HepG2 (cell line): ENCODE measurements around the gene ZBTB45. TPM values are rescaled to one million over a fixed set of nuclear protein-coding genes. Genes with fewer than 3 reads are reported as not detected.

Experiments
- ATAC-seq: fragments of 200-7000 bp; cut with Tn5 transposase; 3 replicates; pipeline ENCODE4 v1.9.1; 2020; ENCODE audit warnings: mild to moderate bottlenecking, moderate library complexity
- BruUV-seq: library from RNA; stranded (reverse); fragments of 400-500 nt; replicated peaks from 2 replicates; lab custom pipeline; 2021; lab: Mats Ljungman, UMichigan
- CTCF ChIA-PET: fragments of 300-600 bp; formaldehyde crosslinking; extraction: SDS; loops from one replicate; lab custom pipeline; 2021; ENCODE audit warnings: low total read pairs, inconsistent platforms, low intra/inter-chr PET ratio; lab: Yijun Ruan, JAX
- POLR2A ChIA-PET: fragments of 350-600 bp; sonication (Branson Sonifier 250); formaldehyde crosslinking; loops from one replicate; lab custom pipeline; 2020; ENCODE audit warnings: antibody characterized with exemption, inconsistent platforms; lab: Yijun Ruan, JAX
- DNase-seq: peaks from one replicate; pipeline ENCODE4 v3.0.0-alpha.2; 2015; ENCODE audit warnings: low spot score
- FAIRE-seq: peaks from 3 replicates; lab custom pipeline; 2011; peaks lifted over from hg19 to GRCh38; lab: Jason Lieb, UNC
- H2AFZ ChIP-seq: one replicate; pipeline ENCODE4 v1.6.1; 2011; ENCODE audit warnings: low read length, inconsistent platforms
- H3K27ac ChIP-seq: fragments of 300-600 bp; 3 replicates; pipeline ENCODE4 v1.8.0; 2011; ENCODE audit warnings: mixed run types, mild to moderate bottlenecking, mixed read lengths, low read length, inconsistent platforms; ENCODE audit not compliant: insufficient read depth; ENCODE audit errors: extremely low read length
- H3K27me3 ChIP-seq, 2 experiments: fragments of 200-600 bp in 1 of 2; 2 replicates in 1 of 2; 3 replicates in 1 of 2; pipeline versions ENCODE4 v1.6.0 to v1.8.0; 2011; ENCODE audit warnings: low read length in 2 of 2, mild to moderate bottlenecking in 2 of 2, moderate library complexity in 2 of 2, inconsistent platforms in 1 of 2; ENCODE audit not compliant: insufficient read depth in 2 of 2, control insufficient read depth in 1 of 2
- H3K36me3 ChIP-seq, 2 experiments: fragments of 200-600 bp in 1 of 2; replicated peaks in 1 of 2; 2 replicates in 1 of 2; 3 replicates in 1 of 2; pipeline versions ENCODE4 v1.5.1 to v1.8.0; 2011; ENCODE audit warnings: low read length in 2 of 2, inconsistent platforms in 1 of 2; ENCODE audit not compliant: insufficient read depth in 2 of 2, control insufficient read depth in 1 of 2
- H3K4me1 ChIP-seq: 2 replicates; pipeline ENCODE4 v1.5.1; 2012; ENCODE audit warnings: low read length, inconsistent platforms; ENCODE audit not compliant: insufficient read depth
- H3K4me2 ChIP-seq: 2 replicates; pipeline ENCODE4 v1.6.0; 2011; ENCODE audit warnings: low read depth, low read length, inconsistent platforms
- H3K4me3 ChIP-seq, 3 experiments: fragments of 200-600 bp in 1 of 3; sonication (generic), shearing (Covaris generic) in 1 of 3; replicated peaks in 1 of 3; 2 replicates each; pipeline ENCODE4 v1.5.1; 2011 to 2016; ENCODE audit warnings: low read length in 3 of 3, inconsistent platforms in 2 of 3, low read depth in 2 of 3, mild to moderate bottlenecking in 2 of 3, control low read depth in 1 of 3, mixed read lengths in 1 of 3; ENCODE audit not compliant: insufficient read depth in 1 of 3
- H3K79me2 ChIP-seq: one replicate; pipeline ENCODE4 v1.6.1; 2011; ENCODE audit warnings: low read length, inconsistent platforms; ENCODE audit not compliant: insufficient read depth
- H3K9ac ChIP-seq: 2 replicates; pipeline ENCODE4 v1.6.0; 2011; ENCODE audit warnings: mild to moderate bottlenecking, low read depth, low read length, inconsistent platforms; ENCODE audit not compliant: insufficient read depth
- H3K9me3 ChIP-seq: 2 replicates; pipeline ENCODE4 v1.5.1; 2012; ENCODE audit warnings: mild to moderate bottlenecking, low read length
- H4K20me1 ChIP-seq: 2 replicates; pipeline ENCODE4 v1.6.0; 2011; ENCODE audit warnings: inconsistent platforms, mild to moderate bottlenecking, low read length, moderate library complexity; ENCODE audit not compliant: insufficient read depth
- ELF4 ChIP-seq: sonication (generic); formaldehyde crosslinking; IDR thresholded peaks from 2 replicates; pipeline ENCODE4 v1.5.0; 2020; ENCODE audit warnings: missing genetic modification reagents, mild to moderate bottlenecking, moderate library complexity, borderline replicate concordance
- NCOA2 ChIP-seq: sonication (generic); formaldehyde crosslinking; IDR thresholded peaks from 2 replicates; pipeline ENCODE4 v1.8.0; 2022; ENCODE audit warnings: inconsistent platforms
- POLR2G ChIP-seq: fragments of 200-400 bp; formaldehyde crosslinking; IDR thresholded peaks from 2 replicates; pipeline ENCODE4 v1.6.1; 2018; ENCODE audit warnings: mild to moderate bottlenecking, low read depth, low read length, moderate library complexity
- ZNF138 ChIP-seq: sonication (generic); formaldehyde crosslinking; IDR thresholded peaks from 2 replicates; pipeline ENCODE4 v1.5.0; 2020; ENCODE audit warnings: mild to moderate bottlenecking, low read depth, missing genetic modification reagents
- ZNF709 ChIP-seq: sonication (generic); formaldehyde crosslinking; IDR thresholded peaks from 2 replicates; pipeline ENCODE4 v1.5.0; 2020; ENCODE audit warnings: mild to moderate bottlenecking, missing genetic modification reagents
- ZNF772 ChIP-seq: sonication (generic); formaldehyde crosslinking; IDR thresholded peaks from 2 replicates; pipeline ENCODE4 v1.5.0; 2020; ENCODE audit warnings: mild to moderate bottlenecking, missing genetic modification reagents
- ZSCAN31 ChIP-seq: sonication (generic); formaldehyde crosslinking; IDR thresholded peaks from 2 replicates; pipeline ENCODE4 v1.5.0; 2020; ENCODE audit warnings: low read depth, mild to moderate bottlenecking, missing genetic modification reagents
- WGBS: methylation state at CpG from one replicate; pipeline ENCODE4 v1.1.6; 2017; ENCODE audit warnings: low lambda C conversion rate; 5-methylcytosine and 5-hydroxymethylcytosine counted together
- in situ Hi-C: cut with HindIII; loops from 2 replicates; pipeline ENCODE4 v1.10.0; 2017; ENCODE audit warnings: low pct_unique_long_range_greater_than_20kb; ENCODE audit not compliant: extremely low pct_ligation_motif_present
- intact Hi-C: fragments of 100-400 bp; cut with micrococcal nuclease; formaldehyde crosslinking; loops from one replicate; pipeline ENCODE4 v1.10.0; 2022; ENCODE audit not compliant: unreplicated experiment
- polyA plus RNA-seq, 8 experiments: library from polyadenylated mRNA; depleted of rRNA in 3 of 8; stranded (reverse) in 7 of 8; unstranded in 1 of 8; fragments of >200 nt; fragmentation: Illumina TruSeq in 4 of 8; extraction: Trizol in 4 of 8; gene quantifications; 2 replicates each; pipeline versions ENCODE4 v1.2.1 to v1.2.3, GENCODE V29; 2011 to 2016; ENCODE audit warnings: low read depth in 4 of 8, missing spikeins in 1 of 8, mixed read lengths in 1 of 8; ENCODE audit not compliant: insufficient read depth in 1 of 8
- total RNA-seq, 5 experiments: library from RNA; depleted of rRNA; stranded (reverse); fragments of >200 nt; fragmentation: Illumina TruSeq; extraction: Trizol; gene quantifications; 2 replicates each; pipeline ENCODE4 v1.2.3, GENCODE V29; 2016; ENCODE audit warnings: low read depth in 1 of 5
- TF ChIP-seq, protein P1 (sequence below): sonication (generic); formaldehyde crosslinking; IDR thresholded peaks from 2 replicates; pipeline ENCODE4 v1.8.1; 2023; ENCODE audit warnings: missing genetic modification reagents, mild to moderate bottlenecking, borderline replicate concordance

The ZBTB45 gene
- total and polyA plus RNA-seq, 2 of the 13 experiments (the other 11 are each of a cell fraction or from before 2014, with no cell fraction given), result 3.0 to 3.7 TPM

DNA sequence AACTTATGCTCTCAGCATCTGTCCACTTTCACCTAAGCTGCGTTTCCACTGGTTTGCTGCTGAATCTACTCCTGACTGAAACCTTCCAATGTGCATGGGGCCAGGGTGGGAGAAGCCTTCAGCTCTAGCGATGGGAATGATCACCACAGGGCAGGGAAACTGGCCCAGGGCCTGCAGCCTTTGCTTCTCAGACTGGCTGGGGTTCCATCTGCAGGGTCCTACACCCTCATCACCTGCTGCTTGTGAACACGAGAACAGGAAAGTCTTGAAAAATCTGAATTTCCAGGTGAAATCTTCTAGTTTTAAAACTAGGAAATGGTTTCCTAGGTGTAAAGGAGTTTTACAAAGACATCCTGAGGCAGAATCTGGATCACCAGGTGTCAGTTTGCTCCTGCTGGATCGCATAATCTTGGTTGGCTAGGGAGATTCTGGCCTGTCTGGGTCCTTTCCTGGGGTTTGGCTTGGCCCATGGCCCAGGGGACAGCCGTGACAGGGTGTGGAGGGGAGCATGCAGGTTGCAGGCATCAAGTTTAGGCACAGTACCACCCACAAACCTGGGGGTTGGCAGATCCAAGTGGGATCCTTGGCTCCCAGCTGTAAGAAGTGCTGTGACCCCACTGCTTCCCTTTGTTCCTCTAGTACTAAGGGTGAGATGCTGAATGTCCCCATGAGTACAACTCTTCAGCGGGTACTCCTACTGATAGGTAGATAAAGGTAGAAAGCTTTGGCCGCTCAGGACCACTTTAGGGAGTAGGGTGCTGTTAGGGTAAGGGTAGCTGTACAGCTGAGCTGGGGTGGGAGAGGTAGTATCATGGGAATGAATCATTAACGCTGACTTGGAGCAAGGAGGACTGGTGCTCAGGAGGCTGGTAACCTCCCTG lies 40.6 kb upstream of the ZBTB45 start:
- no peaks in the 10 kb centered on the region for H4K20me1 ChIP-seq
- CTCF ChIA-PET, result no interaction called here
- no peaks in the 10 kb centered on the region for H3K27me3 ChIP-seq
- peak overlapping the region; percentile 98 for H3K9ac ChIP-seq
- H3K4me3 ChIP-seq, result peak overlapping the region; percentile 36 to 84 (median 84)
- no peaks in the 10 kb centered on the region for H3K9me3 ChIP-seq
- no peak for ATAC-seq
- H3K4me2 ChIP-seq, result peak overlapping the region; percentile 95
- WGBS, result 69% methylated on average over 6 of the region's 8 CpGs
- H3K36me3 ChIP-seq, result peaks cover 8 to 9% of the 10 kb centered on the region in 2 experiments; a peak in 4 of 5 replicates
- H3K4me1 ChIP-seq, result peaks cover 31% of the 10 kb centered on the region
- no peak for FAIRE-seq
- in situ Hi-C loops (no loop called here), intact Hi-C loops (no loop called here)
- no peak for DNase-seq
- H2AFZ ChIP-seq, result no peak overlapping the region
- peaks cover 32% of the 10 kb centered on the region for H3K79me2 ChIP-seq
- TF ChIP-seq ZNF138 (0 out of 2 replicates have a peak, but pooled peaks have one; percentile 8), POLR2G (0 out of 2 replicates have a peak, but pooled peaks have one; percentile 16), ZSCAN31 (CRISPR knock-in tag) (0 out of 2 replicates have a peak, but pooled peaks have one; percentile 2), ELF4 (CRISPR knock-in tag) (0 out of 2 replicates have a peak, but pooled peaks have one; percentile 10), NCOA2 (CRISPR knock-in tag) (no peak), ZNF709 (CRISPR knock-in tag) (0 out of 2 replicates have a peak, but pooled peaks have one; percentile 14), ZNF772 (CRISPR knock-in tag) (0 out of 2 replicates have a peak, but pooled peaks have one; percentile 3)
- TF ChIP-seq, protein P1, sequence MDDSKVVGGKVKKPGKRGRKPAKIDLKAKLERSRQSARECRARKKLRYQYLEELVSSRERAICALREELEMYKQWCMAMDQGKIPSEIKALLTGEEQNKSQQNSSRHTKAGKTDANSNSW (CRISPR knock-in tag), result no peak
- BruUV-seq, result no TSS peak
- H3K27ac ChIP-seq, result peak overlapping the region; percentile 96
- POLR2A ChIA-PET, result interaction anchor here (1.0 to 3.9 kb wide), 15 partner anchors 8 to 198 kb away, joined by 3 to 42 read pairs (median 8); partner anchors contain the start of genes MZF1, SLC27A5, TRIM28 and ZBTB45
